H9 (cell line): Measurements from ENCODE around the gene HIGD2A. TPM values are rescaled to one million over a fixed set of nuclear protein-coding genes. Genes with fewer than 3 reads are reported as not detected.
A peak's percentile ranks its signal among the peaks of the same experiment; 100 is the strongest.

ENCODE experiments used
- DNase-seq: peaks from one replicate; pipeline ENCODE4 v3.0.0-alpha.2; 2017
- H2AFZ ChIP-seq: one replicate; pipeline ENCODE4 v1.6.1; 2013; ENCODE audit warnings: mild to moderate bottlenecking, low read length, control low read depth, moderate library complexity
- H2AK5ac ChIP-seq: 2 replicates; pipeline ENCODE4 v1.6.1; 2013; ENCODE audit warnings: low read length, control low read depth, mixed read lengths; ENCODE audit not compliant: insufficient read length
- H2BK120ac ChIP-seq: one replicate; pipeline ENCODE4 v1.6.1; 2013; ENCODE audit warnings: low read depth, mild to moderate bottlenecking, low read length, control low read depth, inconsistent platforms; ENCODE audit not compliant: poor library complexity, severe bottlenecking
- H2BK12ac ChIP-seq: 2 replicates; pipeline ENCODE4 v1.6.1; 2013; ENCODE audit warnings: low read length, control low read depth, mixed read lengths, low read depth; ENCODE audit not compliant: insufficient read length
- H2BK15ac ChIP-seq: 2 replicates; pipeline ENCODE4 v1.6.1; 2013; ENCODE audit warnings: low read depth, low read length, control low read depth
- H2BK20ac ChIP-seq: one replicate; pipeline ENCODE4 v1.6.1; 2013; ENCODE audit warnings: low read depth, mild to moderate bottlenecking, low read length, control low read depth, inconsistent platforms; ENCODE audit not compliant: poor library complexity, severe bottlenecking
- H2BK5ac ChIP-seq: 2 replicates; pipeline ENCODE4 v1.6.1; 2013; ENCODE audit warnings: low read length, control low read depth, mixed read lengths; ENCODE audit not compliant: insufficient read length
- H3K14ac ChIP-seq: 2 replicates; pipeline ENCODE4 v1.6.1; 2013; ENCODE audit warnings: low read length, control low read depth; ENCODE audit not compliant: insufficient read depth
- H3K18ac ChIP-seq: 2 replicates; pipeline ENCODE4 v1.6.1; 2013; ENCODE audit warnings: low read depth, mild to moderate bottlenecking, mixed read lengths, low read length, control low read depth; ENCODE audit not compliant: insufficient read length
- H3K23ac ChIP-seq: 2 replicates; pipeline ENCODE4 v1.6.1; 2013; ENCODE audit warnings: low read length, control low read depth, mixed read lengths, low read depth; ENCODE audit not compliant: insufficient read length
- H3K23me2 ChIP-seq: 2 replicates; pipeline ENCODE4 v1.6.1; 2013; ENCODE audit warnings: low read depth, mild to moderate bottlenecking, mixed read lengths, low read length, control low read depth; ENCODE audit not compliant: insufficient read length, poor library complexity, severe bottlenecking
- H3K27ac ChIP-seq: 2 replicates; pipeline ENCODE4 v1.5.1; 2013; ENCODE audit warnings: low read length, control low read depth, mixed read lengths, low read depth; ENCODE audit not compliant: insufficient read length
- H3K27me3 ChIP-seq: 2 replicates; pipeline ENCODE4 v1.6.1; 2013; ENCODE audit warnings: low read length, control low read depth, inconsistent platforms; ENCODE audit not compliant: insufficient read depth
- H3K4ac ChIP-seq: 2 replicates; pipeline ENCODE4 v1.6.1; 2013; ENCODE audit warnings: low read depth, mild to moderate bottlenecking, control low read depth, inconsistent platforms, low read length, moderate library complexity
- H3K4me1 ChIP-seq: 2 replicates; pipeline ENCODE4 v1.6.1; 2013; ENCODE audit warnings: low read length, control low read depth, inconsistent platforms; ENCODE audit not compliant: insufficient read depth
- H3K4me2 ChIP-seq: 2 replicates; pipeline ENCODE4 v1.6.1; 2013; ENCODE audit warnings: low read length, control low read depth, mixed read lengths; ENCODE audit not compliant: insufficient read length, insufficient read depth
- H3K56ac ChIP-seq: 2 replicates; pipeline ENCODE4 v1.6.1; 2013; ENCODE audit warnings: low read depth, mild to moderate bottlenecking, mixed read lengths, low read length, control low read depth; ENCODE audit not compliant: insufficient read length
- H3K79me1 ChIP-seq: 2 replicates; pipeline ENCODE4 v1.6.1; 2013; ENCODE audit warnings: low read depth, mild to moderate bottlenecking, moderate library complexity, low read length, control low read depth, inconsistent platforms; ENCODE audit not compliant: insufficient read depth, poor library complexity, severe bottlenecking
- H3K79me2 ChIP-seq: 2 replicates; pipeline ENCODE4 v1.6.1; 2013; ENCODE audit warnings: low read length, control low read depth, inconsistent platforms; ENCODE audit not compliant: insufficient read depth
- H3K9ac ChIP-seq: 2 replicates; pipeline ENCODE4 v1.6.1; 2013; ENCODE audit warnings: low read length, control low read depth, mixed read lengths; ENCODE audit not compliant: insufficient read length; ENCODE audit errors: extremely low read depth
- H3K9me3 ChIP-seq: one replicate; pipeline ENCODE4 v1.6.1; 2013; ENCODE audit warnings: low read depth, low read length, inconsistent platforms; ENCODE audit not compliant: control insufficient read depth
- H3T11ph ChIP-seq: one replicate; pipeline ENCODE4 v1.6.1; 2013; ENCODE audit warnings: mild to moderate bottlenecking, low read length, control low read depth, inconsistent platforms
- H4K20me1 ChIP-seq: one replicate; pipeline ENCODE4 v1.6.1; 2013; ENCODE audit not compliant: control insufficient read depth, insufficient read length, insufficient read depth
- H4K5ac ChIP-seq: 2 replicates; pipeline ENCODE4 v1.6.1; 2013; ENCODE audit warnings: low read depth, mild to moderate bottlenecking, mixed read lengths, low read length, control low read depth; ENCODE audit not compliant: insufficient read length
- H4K8ac ChIP-seq: replicated peaks from 2 replicates; pipeline ENCODE4 v1.6.1; 2013; ENCODE audit warnings: low read length, control low read depth, mixed read lengths, low read depth; ENCODE audit not compliant: insufficient read length
- H4K91ac ChIP-seq: 2 replicates; pipeline ENCODE4 v1.6.1; 2013; ENCODE audit warnings: low read depth, mild to moderate bottlenecking, moderate library complexity, mixed read lengths, low read length, control low read depth; ENCODE audit not compliant: insufficient read length
- H3K27ac Mint-ChIP-seq, 3 experiments: 2 replicates in 2 of 3; 3 replicates in 1 of 3; pipeline ENCODE4 v1.8.0; 2020 to 2021; ENCODE audit warnings: mixed read lengths in 3 of 3, mild to moderate bottlenecking in 1 of 3, moderate library complexity in 1 of 3
- H3K27me3 Mint-ChIP-seq: 2 replicates; pipeline ENCODE4 v1.8.0; 2021; ENCODE audit warnings: low read depth, mild to moderate bottlenecking, moderate library complexity, mixed read lengths
- H3K36me3 Mint-ChIP-seq, 3 experiments: 2 replicates in 2 of 3; 3 replicates in 1 of 3; pipeline ENCODE4 v1.8.0; 2020 to 2021; ENCODE audit warnings: low read depth in 3 of 3, mixed read lengths in 3 of 3; ENCODE audit not compliant: insufficient read depth in 1 of 3
- H3K4me1 Mint-ChIP-seq, 2 experiments: 2 replicates each; pipeline ENCODE4 v1.8.0; 2020; ENCODE audit warnings: mixed read lengths in 2 of 2
- H3K4me3 Mint-ChIP-seq, 2 experiments: 2 replicates in 1 of 2; 3 replicates in 1 of 2; pipeline ENCODE4 v1.8.0; 2020 to 2021; ENCODE audit warnings: mild to moderate bottlenecking in 2 of 2, mixed read lengths in 2 of 2, moderate library complexity in 1 of 2
- H3K9me3 Mint-ChIP-seq, 2 experiments: 2 replicates in 1 of 2; 3 replicates in 1 of 2; pipeline ENCODE4 v1.8.0; 2020; ENCODE audit warnings: mild to moderate bottlenecking in 2 of 2, mixed read lengths in 2 of 2, moderate library complexity in 1 of 2
- CTCF ChIP-seq: fragments of 200-600 bp; sonication (generic); conservative IDR thresholded peaks from 3 replicates; pipeline ENCODE4 v1.8.0; 2021; ENCODE audit warnings: antibody characterized with exemption, mild to moderate bottlenecking
- WGBS: extraction: QIAGEN DNeasy Blood & Tissue Kit; methylation state at CpG from one replicate; pipeline ENCODE4 v1.1.7; 2013; ENCODE audit warnings: missing lambda C conversion rate, low lambda C conversion rate, mixed read lengths; ENCODE audit not compliant: insufficient read length; ENCODE audit errors: extremely low coverage; 5-methylcytosine and 5-hydroxymethylcytosine counted together
- total RNA-seq: library from RNA; stranded (reverse); gene quantifications from 2 replicates; pipeline ENCODE4 v1.2.1, GENCODE V29; 2021

The HIGD2A gene
- total RNA-seq, 1 experiment from 2014 or later = 92.3 TPM

GRCh38 chr5:176365351-176366231, 23.0 kb upstream of the HIGD2A start, which contains the start of gene ARL10:
Gene ARL10, plus strand, starts transcription at chr5:176365487. Its CDS starts 77 bp downstream, at chr5:176365564.
- Histone ChIP-seq H3K14ac (peak within 1 kb of the TSS; percentile 73), H4K5ac (no peak within 1 kb of the TSS), H3K4me1 (no peaks in the 10 kb centered on the region), H4K20me1 (no peaks in the 10 kb centered on the region), H3K18ac (no peak within 1 kb of the TSS), H3K79me2 (peaks cover 2% of the 10 kb centered on the region; the same call in 1 of the 2 replicates), H3K27me3 (peaks cover 11% of the 10 kb centered on the region; the same call in 1 of the 2 replicates), H3K4ac (no peak within 1 kb of the TSS), H3K9me3 (no peaks in the 10 kb centered on the region), H3K23me2 (peaks cover 23% of the 10 kb centered on the region), H4K91ac (no peak within 1 kb of the TSS), H4K8ac (no peak within 1 kb of the TSS), H2BK20ac (no peak within 1 kb of the TSS), H2BK120ac (no peak within 1 kb of the TSS), H2BK12ac (no peak within 1 kb of the TSS), H2BK15ac (no peak within 1 kb of the TSS), H3T11ph (no peak within 1 kb of the TSS), H3K9ac (peak within 1 kb of the TSS; percentile 56), H3K4me2 (peak within 1 kb of the TSS; percentile 79), H3K27ac (no peak within 1 kb of the TSS), H3K56ac (no peak within 1 kb of the TSS), H3K79me1 (no peaks in the 10 kb centered on the region), H2BK5ac (no peak within 1 kb of the TSS), H3K23ac (no peak within 1 kb of the TSS), H2AFZ (no peak within 1 kb of the TSS), H2AK5ac (no peak within 1 kb of the TSS)
- H3K4me1 Mint-ChIP-seq = peaks cover 10 to 12% of the 10 kb centered on the region in 2 experiments
- DNase-seq = peak; percentile 43
- H3K4me3 Mint-ChIP-seq = peak within 1 kb of the TSS; percentile 64 to 82
- peaks cover 55% of the 10 kb centered on the region for H3K27me3 Mint-ChIP-seq
- no peak for TF ChIP-seq CTCF
- H3K27ac Mint-ChIP-seq = no peak within 1 kb of the TSS
- no CpG with 5 or more reads among the region's 108 CpGs for WGBS
- H3K36me3 Mint-ChIP-seq = peaks cover 9 to 19% (median 12%) of the 10 kb centered on the region in 3 experiments
- no peaks in the 10 kb centered on the region for H3K9me3 Mint-ChIP-seq
